NOMO-1 (cell line): ENCODE measurements around the gene TKTL2.

ENCODE experiments used
- DNase-seq, 2 experiments: peaks; one replicate each; lab custom pipeline; 2025; ENCODE audit not compliant: unreplicated experiment in 2 of 2; lab: John Stamatoyannopoulos, UW

Gene TKTL2

GRCh38 chr4:163473576-163473975 lies at the start of gene TKTL2:
TSS of gene TKTL2 (minus strand) at chr4:163473754. CDS start at chr4:163473734, 20 bp downstream.
- DNase-seq = no peak

GRCh38 chr4:163515198-163515597 lies 41.6 kb upstream of the TKTL2 start:
- DNase-seq = no peak

- DNase-seq = peak; percentile 47 to 83
Observed at GRCh38 chr4:163505374-163505773, 31.8 kb upstream of the TKTL2 start.

GRCh38 chr4:163500586-163500985 lies 27.0 kb upstream of the TKTL2 start:
- no peak for DNase-seq

- peak; percentile 32 to 54 for DNase-seq
Observed at GRCh38 chr4:163495900-163496299, 22.3 kb upstream of the TKTL2 start.

GRCh38 chr4:163494360-163495241 lies 21.0 kb upstream of the TKTL2 start, which contains the start of gene TMA16:
TSS of gene TMA16 (plus strand) at chr4:163494690. CDS start at chr4:163494802, 112 bp downstream.
- peak; percentile 78 to 82 for DNase-seq

GRCh38 chr4:163493643-163494359 lies 20.2 kb upstream of the TKTL2 start:
- peak; percentile 64 to 70 for DNase-seq

GRCh38 chr4:163492951-163493504 lies 19.5 kb upstream of the TKTL2 start:
- no peak for DNase-seq

- DNase-seq = no peak
Observed at GRCh38 chr4:163489929-163490328, 16.4 kb upstream of the TKTL2 start.

GRCh38 chr4:163486321-163486720 lies 12.8 kb upstream of the TKTL2 start:
- no peak for DNase-seq

GRCh38 chr4:163485589-163485988 lies 12.0 kb upstream of the TKTL2 start:
- DNase-seq = no peak

- peak; percentile 34 to 42 for DNase-seq
Observed at GRCh38 chr4:163484906-163485305, 11.4 kb upstream of the TKTL2 start.

GRCh38 chr4:163482190-163482589 lies 8.6 kb upstream of the TKTL2 start:
- DNase-seq = peak; percentile 84 to 94

GRCh38 chr4:163476761-163477438 lies 3.3 kb upstream of the TKTL2 start:
- no peak for DNase-seq

- no peak for DNase-seq
Observed at GRCh38 chr4:163474027-163474426, 473 bp upstream of the TKTL2 start.

- DNase-seq = no peak
Observed at GRCh38 chr4:163473130-163473529, 424 bp downstream of the TKTL2 start.

GRCh38 chr4:163470391-163470790 lies 3.2 kb downstream of the TKTL2 start:
- DNase-seq = peak in 1 of 2 experiments; percentile 18

- DNase-seq = no peak
Observed at GRCh38 chr4:163467082-163467770, 6.3 kb downstream of the TKTL2 start.

- DNase-seq = no peak
Observed at GRCh38 chr4:163462556-163462955, 11.0 kb downstream of the TKTL2 start.

GRCh38 chr4:163448540-163449203 lies 24.9 kb downstream of the TKTL2 start:
- DNase-seq = no peak
